GM21528 (cell line): ENCODE results near the gene HERC5.
"Not testable (repeated sequence)": the region's sequence is repeated elsewhere in the genome, so short reads cannot be mapped to it uniquely, and the experiment has no call there.

Experiments used
- ATAC-seq: cut with Tn5 transposase; IDR thresholded peaks from one replicate; pipeline ENCODE4 v1.9.1; 2021; ENCODE audit warnings: mild to moderate bottlenecking, moderate library complexity; ENCODE audit not compliant: unreplicated experiment, low FRiP score

Gene HERC5

GRCh38 chr4:88517825-88518224 is 60.9 kb downstream of the HERC5 start:
- no peak for ATAC-seq

GRCh38 chr4:88518911-88519310 is 62.0 kb downstream of the HERC5 start:
- ATAC-seq = no peak

GRCh38 chr4:88522702-88523324 is 65.9 kb downstream of the HERC5 start:
- no peak for ATAC-seq

GRCh38 chr4:88523325-88524129 is 66.6 kb downstream of the HERC5 start, which contains the start of gene PYURF:
PYURF (minus strand) TSS chr4:88523776; CDS start chr4:88523700, 76 bp downstream.
- ATAC-seq = peak; percentile 80

GRCh38 chr4:88524171-88524570 is 67.3 kb downstream of the HERC5 start:
- no peak for ATAC-seq

- no peak for ATAC-seq
These were observed 69.4 kb downstream of the HERC5 start for GRCh38 chr4:88526221-88526815.

GRCh38 chr4:88527787-88528186 is 70.9 kb downstream of the HERC5 start:
- no peak for ATAC-seq

GRCh38 chr4:88528861-88529260 is 71.9 kb downstream of the HERC5 start:
- no peak for ATAC-seq

- no peak for ATAC-seq
These were observed 74.6 kb downstream of the HERC5 start for GRCh38 chr4:88531549-88531948.

GRCh38 chr4:88533088-88533790 is 76.3 kb downstream of the HERC5 start:
- no peak for ATAC-seq

GRCh38 chr4:88533937-88534750 is 77.2 kb downstream of the HERC5 start:
- ATAC-seq = no peak

GRCh38 chr4:88535090-88535755 is 78.3 kb downstream of the HERC5 start:
- no peak for ATAC-seq

- ATAC-seq = no peak
These were observed 80.8 kb downstream of the HERC5 start for GRCh38 chr4:88537709-88538108.

- ATAC-seq = not testable (repeated sequence)
These were observed 82.6 kb downstream of the HERC5 start for GRCh38 chr4:88539322-88540068.

- ATAC-seq = no peak
These were observed 92.9 kb downstream of the HERC5 start for GRCh38 chr4:88549815-88550214.
